Adipocyte (in vitro differentiated cells): ENCODE data around the gene PYROXD2.

ENCODE experiments used
- DNase-seq: peaks from one replicate; pipeline ENCODE4 v3.0.0-alpha.2; 2015; ENCODE audit warnings: low read depth
- H3K27me3 ChIP-seq: replicated peaks from 2 replicates; pipeline ENCODE4 v1.7.0; 2013; ENCODE audit warnings: mild to moderate bottlenecking, low read length, moderate library complexity; ENCODE audit not compliant: control insufficient read depth, insufficient read depth
- H3K36me3 ChIP-seq: 2 replicates; pipeline ENCODE4 v1.7.0; 2013; ENCODE audit warnings: low read length, mild to moderate bottlenecking, moderate library complexity; ENCODE audit not compliant: control insufficient read depth, insufficient read depth, severe bottlenecking
- H3K4me1 ChIP-seq: 2 replicates; pipeline ENCODE4 v1.7.0; 2013; ENCODE audit warnings: mild to moderate bottlenecking, low read length, moderate library complexity; ENCODE audit not compliant: control insufficient read depth, insufficient read depth
- H3K4me3 ChIP-seq: 2 replicates; pipeline ENCODE4 v1.7.0; 2013; ENCODE audit warnings: mild to moderate bottlenecking, low read length, moderate library complexity
- H3K9ac ChIP-seq: 2 replicates; pipeline ENCODE4 v1.7.0; 2013; ENCODE audit warnings: mild to moderate bottlenecking, low read length, moderate library complexity
- H3K9me3 ChIP-seq: 2 replicates; pipeline ENCODE4 v1.7.0; 2013; ENCODE audit warnings: mild to moderate bottlenecking, low read length, moderate library complexity; ENCODE audit not compliant: control insufficient read depth

The PYROXD2 gene

DNA sequence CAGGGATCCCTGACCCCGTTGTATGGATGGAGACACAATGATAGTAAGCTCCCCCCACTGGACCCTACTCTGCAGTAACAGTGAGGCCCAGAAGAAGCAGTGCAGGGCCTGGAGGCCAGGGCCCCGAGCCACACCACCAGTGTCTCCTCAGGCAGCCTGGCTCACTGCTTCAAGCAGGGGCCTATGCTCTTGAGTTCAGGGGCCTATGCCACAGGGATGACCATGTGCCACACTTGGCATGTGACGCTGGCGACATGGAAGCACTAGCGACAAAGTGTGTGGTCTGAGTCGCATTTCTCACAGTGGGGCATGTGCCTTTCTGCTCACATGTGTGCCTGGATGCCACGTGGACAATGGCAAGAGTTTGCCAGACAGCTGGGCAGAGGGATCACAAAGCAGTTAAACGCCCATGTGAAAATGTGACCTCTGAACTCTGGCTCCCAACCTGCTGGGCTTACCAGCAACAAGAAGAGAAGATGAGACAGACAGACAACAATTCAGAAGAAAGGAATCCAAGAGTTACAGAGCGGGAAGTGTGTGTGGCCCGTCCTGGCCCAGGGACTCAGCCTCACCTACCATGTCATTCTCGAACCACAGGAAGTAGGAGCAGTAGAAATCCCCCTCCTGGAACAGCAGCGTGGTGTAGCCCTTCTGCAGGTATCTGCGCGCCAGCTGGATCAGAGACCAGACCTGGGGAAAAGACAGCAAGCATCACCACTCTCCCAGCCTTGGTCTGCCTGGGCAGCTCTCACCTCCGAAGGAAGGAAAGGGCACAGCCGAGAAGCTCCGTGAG lies 4.7 kb upstream of the PYROXD2 start:
- H3K9me3 ChIP-seq: no peaks in the 10 kb centered on the region
- no peak for DNase-seq
- no peak overlapping the region for H3K9ac ChIP-seq
- H3K27me3 ChIP-seq: no peaks in the 10 kb centered on the region
- H3K36me3 ChIP-seq: peaks cover 71% of the 10 kb centered on the region
- no peak overlapping the region for H3K4me3 ChIP-seq
- H3K4me1 ChIP-seq: peaks cover 11% of the 10 kb centered on the region

DNA sequence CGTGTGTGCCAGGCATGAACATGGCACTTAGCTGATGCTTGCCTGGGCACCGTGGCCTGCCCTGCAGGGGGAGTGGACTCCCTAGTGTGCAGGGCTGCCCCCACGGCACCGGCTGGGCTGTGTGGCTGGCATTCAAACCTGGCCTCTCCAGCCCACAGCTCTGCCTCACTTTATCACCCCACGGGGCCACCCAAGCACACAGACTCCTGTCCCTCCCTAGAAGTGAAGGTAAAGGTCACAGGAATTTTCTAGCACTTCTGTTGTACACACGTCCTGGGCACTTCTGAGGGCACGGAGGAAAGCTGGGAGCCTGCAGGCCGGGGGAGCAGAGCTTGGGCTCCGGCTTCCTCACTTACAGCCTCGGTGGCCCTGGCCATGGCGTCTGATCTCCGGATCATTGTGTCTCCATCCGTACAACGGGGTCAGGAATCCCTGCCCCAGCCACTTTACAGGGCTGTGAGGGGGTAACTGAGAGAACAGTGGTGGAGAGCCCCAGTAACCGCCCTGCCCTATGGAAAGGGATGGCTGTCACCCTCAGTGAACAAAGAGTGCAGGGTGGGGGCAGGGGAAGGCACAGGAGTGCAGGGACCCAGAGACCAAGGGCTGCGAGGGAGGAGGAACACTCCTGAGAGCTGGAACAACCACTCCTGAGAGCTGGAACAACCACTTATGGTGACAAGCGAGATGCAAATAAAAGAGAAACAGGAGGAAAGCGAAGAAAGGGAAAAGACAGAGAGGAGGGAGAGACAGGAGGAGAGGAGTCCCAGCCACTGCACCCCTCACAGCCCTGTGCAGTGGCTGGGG lies 3.9 kb upstream of the PYROXD2 start:
- Histone ChIP-seq H3K4me3 (no peak overlapping the region), H3K9ac (no peak overlapping the region), H3K27me3 (no peaks in the 10 kb centered on the region), H3K36me3 (peaks cover 67% of the 10 kb centered on the region), H3K4me1 (peaks cover 19% of the 10 kb centered on the region), H3K9me3 (no peaks in the 10 kb centered on the region)
- DNase-seq: no peak

DNA sequence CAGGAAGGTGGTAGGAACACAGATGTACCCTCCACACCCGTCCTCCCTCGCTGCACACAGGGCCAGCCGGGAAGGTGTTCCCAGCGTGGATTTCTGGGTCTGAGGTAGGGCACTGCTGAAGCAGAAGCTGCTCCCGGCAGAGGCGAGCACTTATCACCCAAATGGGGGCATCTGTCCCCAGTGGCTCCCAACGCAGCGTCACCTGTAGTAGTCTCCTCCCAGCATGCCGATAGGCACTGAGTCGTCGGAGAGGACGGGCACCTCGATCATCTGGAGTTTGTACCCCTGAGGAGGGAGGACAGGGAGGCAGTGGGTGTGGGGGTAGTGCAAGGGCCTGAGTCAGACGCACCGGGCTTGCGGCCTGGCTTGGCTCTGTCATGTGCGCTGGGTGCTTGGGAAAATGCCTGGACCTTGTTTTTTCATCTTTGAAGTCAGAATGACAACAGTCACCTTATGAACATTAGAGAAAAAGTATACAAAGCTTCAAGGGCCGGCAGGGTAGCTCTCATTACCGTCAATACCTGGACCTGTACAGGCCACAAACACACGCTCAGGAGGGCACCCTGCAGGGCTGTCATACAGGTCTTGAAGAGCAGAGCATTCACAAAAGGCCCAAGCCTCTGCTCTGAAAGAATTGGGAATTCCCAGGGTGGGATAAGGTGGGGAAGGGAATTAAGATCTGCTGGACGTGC lies 3.1 kb upstream of the PYROXD2 start:
- Histone ChIP-seq H3K27me3 (no peaks in the 10 kb centered on the region), H3K36me3 (peaks cover 59% of the 10 kb centered on the region), H3K9ac (no peak overlapping the region), H3K4me3 (no peak overlapping the region), H3K9me3 (no peaks in the 10 kb centered on the region), H3K4me1 (peaks cover 20% of the 10 kb centered on the region)
- DNase-seq: no peak

DNA sequence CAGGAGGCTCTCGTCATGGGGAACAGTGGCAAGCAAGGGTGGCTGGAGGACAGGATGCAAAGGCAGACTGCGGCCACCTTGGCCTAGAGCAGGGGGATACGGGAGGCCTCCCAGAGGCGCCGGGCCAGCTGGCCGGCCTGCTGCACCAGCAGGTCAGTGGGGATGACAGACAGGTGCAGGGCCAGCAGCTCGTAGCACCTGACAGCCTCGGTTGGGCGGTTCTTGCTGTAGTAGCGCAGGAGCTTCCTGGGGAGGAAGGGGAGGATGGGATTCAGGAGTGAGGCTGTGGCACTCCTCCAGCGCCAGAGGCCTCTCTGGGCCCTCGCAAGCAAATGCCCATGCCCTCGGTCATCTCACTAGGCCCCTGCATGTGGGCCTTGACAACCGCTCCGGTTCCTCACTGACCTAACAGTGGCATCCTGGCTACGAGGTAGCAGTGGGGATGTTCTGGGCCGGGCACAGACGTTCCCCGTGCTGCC lies 2.5 kb upstream of the PYROXD2 start:
- peaks cover 20% of the 10 kb centered on the region for H3K4me1 ChIP-seq
- H3K4me3 ChIP-seq: no peak overlapping the region
- no peaks in the 10 kb centered on the region for H3K9me3 ChIP-seq
- H3K36me3 ChIP-seq: peaks cover 53% of the 10 kb centered on the region
- H3K27me3 ChIP-seq: no peaks in the 10 kb centered on the region
- no peak for DNase-seq
- H3K9ac ChIP-seq: no peak overlapping the region

DNA sequence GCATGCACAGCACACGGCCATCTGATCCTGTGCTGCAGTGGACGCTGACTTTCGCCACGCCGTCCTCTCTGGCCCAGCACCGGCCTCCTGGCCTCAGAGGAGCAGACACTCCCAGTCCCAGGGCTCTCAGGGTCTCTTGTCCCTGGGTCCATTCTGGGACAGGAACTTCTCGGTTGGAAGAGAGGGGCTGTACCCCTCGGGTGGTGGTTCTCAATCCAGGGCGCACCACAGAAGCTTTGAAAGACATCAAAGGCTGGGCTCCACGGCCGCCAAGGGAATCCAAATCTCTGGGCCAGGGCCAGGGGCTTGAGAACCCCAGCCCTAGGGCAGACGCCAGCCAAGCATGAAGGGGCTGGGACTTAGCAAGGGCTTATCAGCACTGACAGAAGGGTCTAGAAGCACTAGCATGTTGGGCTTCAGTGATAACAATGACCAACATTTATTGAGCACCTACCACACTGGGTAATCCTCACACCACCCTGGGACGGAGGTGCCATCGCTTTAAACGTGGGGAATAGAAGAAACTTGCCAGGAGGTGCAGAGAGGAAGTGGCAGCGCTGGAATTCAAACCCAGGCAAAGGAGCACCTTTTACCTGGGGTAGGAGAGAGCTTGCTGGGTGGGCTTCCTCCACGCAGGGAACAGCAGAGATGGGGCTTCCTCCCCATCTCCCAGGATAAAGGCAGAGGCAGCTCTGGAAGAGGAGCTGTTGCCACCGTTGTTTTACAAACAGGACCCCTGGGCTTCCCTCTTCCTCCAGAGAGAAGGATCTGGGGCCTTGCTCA lies 1.8 kb upstream of the PYROXD2 start:
- H3K4me3 ChIP-seq: no peak overlapping the region
- H3K9ac ChIP-seq: no peak overlapping the region
- peaks cover 46% of the 10 kb centered on the region for H3K36me3 ChIP-seq
- no peaks in the 10 kb centered on the region for H3K9me3 ChIP-seq
- no peak for DNase-seq
- H3K4me1 ChIP-seq: peaks cover 24% of the 10 kb centered on the region
- no peaks in the 10 kb centered on the region for H3K27me3 ChIP-seq

DNA sequence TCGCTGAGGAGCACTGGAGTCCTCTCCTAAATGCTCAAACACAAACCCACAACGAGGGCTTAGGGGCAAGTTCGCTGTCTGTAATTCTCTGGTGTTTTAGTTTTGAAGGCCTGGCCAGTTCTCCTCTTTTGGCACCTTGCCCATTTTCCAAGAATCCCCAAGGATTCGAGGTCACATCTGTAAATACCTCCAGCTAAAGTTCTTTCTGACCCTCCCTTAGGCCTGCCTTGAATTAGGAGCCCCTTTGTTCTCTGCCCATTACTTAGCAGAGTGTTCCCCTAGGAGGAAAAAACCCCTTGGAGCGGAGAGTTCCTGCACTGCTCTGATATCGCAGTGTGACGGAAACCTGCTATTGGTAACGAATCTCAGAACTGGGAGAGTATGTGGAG lies 743 bp upstream of the PYROXD2 start:
- peaks cover 37% of the 10 kb centered on the region for H3K36me3 ChIP-seq
- H3K9ac ChIP-seq: peak overlapping the region; percentile 88
- peak; percentile 29 for DNase-seq
- H3K27me3 ChIP-seq: no peaks in the 10 kb centered on the region
- H3K4me3 ChIP-seq: no peak overlapping the region
- peaks cover 29% of the 10 kb centered on the region for H3K4me1 ChIP-seq
- no peaks in the 10 kb centered on the region for H3K9me3 ChIP-seq

DNA sequence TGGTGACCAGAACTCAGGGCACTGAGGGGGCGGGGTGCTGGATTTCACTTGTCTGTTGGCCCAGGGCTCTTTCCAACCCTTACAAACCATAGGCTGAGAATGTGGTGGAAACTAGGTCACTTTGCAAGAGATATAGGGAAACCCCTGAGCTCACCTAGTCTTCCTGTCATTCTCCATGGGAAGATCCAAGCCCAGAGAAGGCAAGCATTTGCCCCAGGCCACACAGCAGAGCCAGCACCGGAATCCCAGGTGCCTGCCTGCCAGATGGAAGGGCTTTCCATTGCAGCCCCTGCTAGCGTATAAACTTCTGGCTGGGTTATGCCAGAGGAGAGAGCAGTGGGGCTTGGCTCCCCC lies 427 bp downstream of the PYROXD2 start:
- peak; percentile 14 for DNase-seq
- H3K27me3 ChIP-seq: no peaks in the 10 kb centered on the region
- H3K4me1 ChIP-seq: peaks cover 29% of the 10 kb centered on the region
- peak overlapping the region; percentile 88 for H3K9ac ChIP-seq
- H3K36me3 ChIP-seq: peaks cover 31% of the 10 kb centered on the region
- H3K9me3 ChIP-seq: no peaks in the 10 kb centered on the region
- peak overlapping the region; percentile 84 for H3K4me3 ChIP-seq

DNA sequence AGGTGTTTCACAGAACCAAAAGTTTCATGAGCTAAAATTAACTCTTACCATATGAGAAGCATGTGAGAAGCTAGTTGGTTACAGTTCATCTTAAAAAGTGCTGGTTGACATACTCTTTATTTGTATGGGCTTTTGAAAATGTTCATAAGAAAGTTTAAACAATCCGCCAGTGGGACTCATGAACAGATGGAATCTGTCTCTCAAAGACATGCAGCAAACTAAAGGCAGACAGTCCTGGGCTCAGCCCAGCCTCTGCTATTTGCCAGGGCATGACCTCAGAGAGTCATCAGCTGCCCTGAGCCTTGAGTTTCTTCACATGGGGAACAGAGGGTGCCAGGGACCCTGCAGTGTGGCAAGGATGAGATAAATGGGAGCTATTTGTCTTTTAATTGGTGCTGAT lies 3.2 kb downstream of the PYROXD2 start:
- Histone ChIP-seq H3K27me3 (no peaks in the 10 kb centered on the region), H3K4me1 (peaks cover 29% of the 10 kb centered on the region), H3K9me3 (no peaks in the 10 kb centered on the region), H3K9ac (no peak overlapping the region), H3K4me3 (no peak overlapping the region), H3K36me3 (peaks cover 3% of the 10 kb centered on the region)
- DNase-seq: peak; percentile 27

DNA sequence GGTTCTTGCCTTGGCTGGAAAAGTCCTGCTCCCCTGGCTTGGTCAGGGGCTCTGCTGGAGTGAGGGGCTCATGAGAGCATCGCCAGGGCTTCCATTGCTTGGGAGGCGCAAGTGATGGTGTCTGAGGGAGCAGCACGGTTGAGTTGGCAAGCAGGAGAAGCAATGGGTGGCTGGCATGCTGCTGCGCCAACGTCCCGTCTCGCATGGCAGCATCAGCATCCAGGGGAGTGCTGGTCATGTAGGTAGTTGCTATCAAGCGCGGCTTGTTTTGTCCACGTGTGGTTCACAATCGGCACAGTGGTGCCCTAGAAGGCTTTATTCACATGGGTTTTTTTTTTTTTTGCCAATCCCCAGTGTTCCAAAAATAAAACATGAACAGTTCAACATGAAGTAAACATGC lies 3.8 kb downstream of the PYROXD2 start:
- Histone ChIP-seq H3K27me3 (no peaks in the 10 kb centered on the region), H3K4me1 (peaks cover 29% of the 10 kb centered on the region), H3K9ac (no peak overlapping the region), H3K4me3 (no peak overlapping the region), H3K9me3 (no peaks in the 10 kb centered on the region), H3K36me3 (no peaks in the 10 kb centered on the region)
- DNase-seq: no peak

DNA sequence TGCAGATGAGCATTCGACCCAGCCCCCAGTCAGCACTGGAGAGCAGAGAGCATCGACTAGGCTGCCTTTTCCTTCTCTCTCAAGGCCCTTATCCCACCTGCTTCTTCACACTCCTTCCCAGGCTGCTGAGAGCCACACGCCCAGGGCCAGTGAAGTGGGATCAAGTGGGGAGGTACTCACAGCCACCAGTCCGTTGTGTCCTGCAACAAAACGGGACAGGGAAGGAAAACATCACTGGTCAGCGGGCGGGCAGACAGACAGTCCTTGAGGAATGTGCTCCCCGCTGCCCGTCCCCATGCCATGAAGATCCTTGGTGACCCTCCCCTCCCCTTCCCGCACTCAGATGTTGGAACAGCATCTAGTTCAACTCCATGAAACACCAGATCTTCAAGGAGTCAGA lies 4.2 kb downstream of the PYROXD2 start:
- Histone ChIP-seq H3K9ac (no peak overlapping the region), H3K4me1 (peaks cover 29% of the 10 kb centered on the region), H3K9me3 (no peaks in the 10 kb centered on the region), H3K27me3 (no peaks in the 10 kb centered on the region), H3K36me3 (no peaks in the 10 kb centered on the region), H3K4me3 (no peak overlapping the region)
- no peak for DNase-seq
